SH-SY5Y (cell line): Measurements from ENCODE around the gene PVALEF.

Experiments
- GATA2 ChIP-seq: IDR thresholded peaks from 2 replicates; pipeline ENCODE4 v1.6.1; 2011; ENCODE audit warnings: mild to moderate bottlenecking, low read depth, low read length
- GATA3 ChIP-seq: IDR thresholded peaks from 2 replicates; pipeline ENCODE4 v1.6.1; 2011; ENCODE audit warnings: low read depth, mild to moderate bottlenecking, low read length, moderate library complexity

DNA sequence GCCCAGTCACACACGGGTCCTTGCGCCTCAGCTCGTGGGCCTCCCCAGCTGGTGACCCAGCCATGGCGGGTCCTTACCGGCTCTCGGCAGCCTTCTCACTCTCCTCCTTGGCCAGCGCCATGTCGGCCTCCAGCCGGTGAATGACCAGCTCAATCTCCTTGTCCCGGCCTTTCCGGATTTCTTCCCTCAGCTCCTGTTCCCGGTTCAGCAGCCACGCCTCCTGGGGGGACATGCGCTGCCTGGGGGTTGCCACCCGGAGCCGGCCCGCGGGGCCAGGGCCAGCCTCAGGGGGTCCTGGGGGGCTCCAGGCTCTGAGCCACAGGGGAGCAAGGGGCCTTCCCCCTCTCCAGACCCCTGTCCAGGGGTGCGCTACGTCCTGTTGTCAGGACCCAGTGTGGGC lies 25.8 kb downstream of the PVALEF start:
- no peak for TF ChIP-seq GATA2
- no peak for TF ChIP-seq GATA3
